GM10847 (cell line): Measurements from ENCODE around the gene GPR107.

ENCODE experiments used
- POLR2A ChIP-seq: IDR thresholded peaks from 2 replicates; pipeline ENCODE4 v1.6.1; 2011; ENCODE audit not compliant: insufficient read length; ENCODE audit errors: extremely low read depth

GPR107 gene

GRCh38 chr9:130185490-130186031 is 131.9 kb downstream of the GPR107 start:
- TF ChIP-seq POLR2A: no peak

GRCh38 chr9:130186051-130186450 is 132.3 kb downstream of the GPR107 start:
- no peak for TF ChIP-seq POLR2A

GRCh38 chr9:130186839-130187522 is 133.3 kb downstream of the GPR107 start:
- no peak for TF ChIP-seq POLR2A

- TF ChIP-seq POLR2A: no peak
Measured at GRCh38 chr9:130187523-130187846, 133.8 kb downstream of the GPR107 start.

- no peak for TF ChIP-seq POLR2A
Measured at GRCh38 chr9:130188860-130189481, 135.3 kb downstream of the GPR107 start.
